DOHH2 (cell line): ENCODE measurements around the gene KCNQ1OT1.

Experiments used
- CTCF ChIP-seq: fragments of 200-600 bp; sonication (generic); IDR thresholded peaks from one replicate; pipeline ENCODE4 v1.5.1; 2014; ENCODE audit warnings: antibody characterized with exemption, mild to moderate bottlenecking, low read depth, low read length; ENCODE audit not compliant: poor library complexity, severe bottlenecking
- EZH2phosphoT487 ChIP-seq: fragments of 200-600 bp; sonication (generic); IDR thresholded peaks from 2 replicates; pipeline ENCODE4 v1.6.1; 2017; ENCODE audit warnings: borderline replicate concordance, mild to moderate bottlenecking, antibody characterized with exemption, low read length, moderate library complexity, mixed read lengths

GRCh38 chr11:2714463-2714800, 14.6 kb upstream of the KCNQ1OT1 start:
- TF ChIP-seq CTCF = no peak
- TF ChIP-seq EZH2phosphoT487 = no peak
